Measurements from ENCODE around the gene POLR2J3.
"Not testable (repeated sequence)": the region's sequence is repeated elsewhere in the genome, so short reads cannot be mapped to it uniquely, and the experiment has no call there.

Gene POLR2J3

GRCh38 chr7:102592477-102593019 lies 20.2 kb upstream of the POLR2J3 start:
- not testable (repeated sequence) for FAIRE-seq; DNase-seq (ENCODE audit: insufficient read length)

- DNase-seq (ENCODE audit: insufficient read length); FAIRE-seq: not testable (repeated sequence)
Measured at GRCh38 chr7:102589857-102590256, 17.5 kb upstream of the POLR2J3 start.

- not testable (repeated sequence) for DNase-seq (ENCODE audit: insufficient read length); FAIRE-seq
Measured at GRCh38 chr7:102583495-102583894, 11.1 kb upstream of the POLR2J3 start.

- DNase-seq (ENCODE audit: insufficient read length); FAIRE-seq: not testable (repeated sequence)
Measured at GRCh38 chr7:102581722-102582121, 9.3 kb upstream of the POLR2J3 start.

- DNase-seq (ENCODE audit: insufficient read length); FAIRE-seq: not testable (repeated sequence)
Measured at GRCh38 chr7:102578486-102578885, 6.1 kb upstream of the POLR2J3 start.

- not testable (repeated sequence) for DNase-seq (ENCODE audit: insufficient read length); FAIRE-seq
Measured at GRCh38 chr7:102577315-102578240, 5.2 kb upstream of the POLR2J3 start.

- not testable (repeated sequence) for DNase-seq (ENCODE audit: insufficient read length); FAIRE-seq
Measured at GRCh38 chr7:102576363-102576762, 4.0 kb upstream of the POLR2J3 start.

GRCh38 chr7:102574607-102575006 lies 2.2 kb upstream of the POLR2J3 start:
- DNase-seq (ENCODE audit: insufficient read length); FAIRE-seq: not testable (repeated sequence)

GRCh38 chr7:102568620-102569019 lies 3.8 kb downstream of the POLR2J3 start:
- not testable (repeated sequence) for DNase-seq (ENCODE audit: insufficient read length); FAIRE-seq

- not testable (repeated sequence) for DNase-seq (ENCODE audit: insufficient read length); FAIRE-seq
Measured at GRCh38 chr7:102550808-102551422, 21.5 kb downstream of the POLR2J3 start, which contains the start of gene SPDYE2. Gene SPDYE2, plus strand, starts transcription at chr7:102551226. Its CDS starts 2,030 bp downstream, at chr7:102553256.

GRCh38 chr7:102546353-102546752 lies 26.0 kb downstream of the POLR2J3 start:
- not testable (repeated sequence) for FAIRE-seq

GRCh38 chr7:102545288-102545687 lies 27.1 kb downstream of the POLR2J3 start:
- DNase-seq (ENCODE audit: insufficient read length); FAIRE-seq: not testable (repeated sequence)

More at GRCh38 chr7:102546353-102546752, 26.0 kb downstream of the POLR2J3 start:
- not testable (repeated sequence) for DNase-seq (ENCODE audit: insufficient read length)

GRCh38 chr7:102544372-102544771 lies 28.0 kb downstream of the POLR2J3 start:
- not testable (repeated sequence) for FAIRE-seq; DNase-seq (ENCODE audit: insufficient read length)

- DNase-seq (ENCODE audit: insufficient read length); FAIRE-seq: not testable (repeated sequence)
Measured at GRCh38 chr7:102543596-102543995, 28.8 kb downstream of the POLR2J3 start, which contains the start of gene UPK3BL2. Gene UPK3BL2, minus strand, starts transcription at chr7:102543696. Its CDS starts 60 bp downstream, at chr7:102543636.

GRCh38 chr7:102542771-102543170 lies 29.6 kb downstream of the POLR2J3 start:
- not testable (repeated sequence) for FAIRE-seq; DNase-seq (ENCODE audit: insufficient read length)

GRCh38 chr7:102542083-102542482 lies 30.3 kb downstream of the POLR2J3 start:
- DNase-seq (ENCODE audit: insufficient read length); FAIRE-seq: not testable (repeated sequence)

- DNase-seq (ENCODE audit: insufficient read length); FAIRE-seq: not testable (repeated sequence)
Measured at GRCh38 chr7:102540604-102541003, 31.8 kb downstream of the POLR2J3 start.

- not testable (repeated sequence) for FAIRE-seq; DNase-seq (ENCODE audit: insufficient read length)
Measured at GRCh38 chr7:102535062-102535615, 37.2 kb downstream of the POLR2J3 start.

GRCh38 chr7:102532127-102532526 lies 40.3 kb downstream of the POLR2J3 start:
- DNase-seq (ENCODE audit: insufficient read length); FAIRE-seq: not testable (repeated sequence)

GRCh38 chr7:102531583-102531982 lies 40.8 kb downstream of the POLR2J3 start:
- FAIRE-seq; DNase-seq (ENCODE audit: insufficient read length): not testable (repeated sequence)

Data from GM12892 (cell line).